ENCODE measurements around the gene FHL1. TPM values are rescaled to one million over a fixed set of nuclear protein-coding genes. Genes with fewer than 3 reads are reported as not detected.

FHL1 gene
- total RNA-seq, 1 experiment from 2014 or later, result not detected

DNA sequence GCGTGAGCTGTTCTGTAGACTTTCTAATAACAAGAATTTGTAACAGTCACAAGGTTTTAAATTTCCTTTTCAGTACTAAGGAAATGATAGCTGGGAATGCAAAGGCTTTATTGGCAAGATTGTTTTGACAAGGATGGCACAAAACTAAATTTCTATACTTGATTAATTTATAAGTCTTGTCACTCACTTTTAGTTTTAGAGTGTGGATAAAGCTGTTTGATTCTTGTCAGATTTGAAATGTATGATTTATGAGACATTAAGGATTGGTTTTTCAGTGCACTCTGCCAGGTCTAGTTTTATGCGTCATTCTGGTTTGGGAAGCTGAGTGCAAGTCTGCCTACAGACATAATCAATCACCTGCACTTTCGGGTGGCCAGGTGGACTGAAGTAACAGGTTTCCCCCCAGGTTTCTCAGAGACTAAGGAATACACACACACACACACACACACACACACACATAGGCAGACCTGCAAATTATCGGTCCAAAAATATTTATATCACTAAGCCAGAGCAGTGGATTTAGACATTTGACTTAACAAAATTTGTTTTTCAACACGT is 9.3 kb downstream of the FHL1 start:
- H3K27ac ChIP-seq (ENCODE audit: low read length), result no peak overlapping the region
- H3K4me2 ChIP-seq (ENCODE audit: low read depth, low read length, poor library complexity, severe bottlenecking), result no peak overlapping the region
- no peaks in the 10 kb centered on the region for H4K20me1 ChIP-seq (ENCODE audit: insufficient read depth, low read depth, low read length)
- H3K9me3 ChIP-seq (ENCODE audit: low read length), result no peaks in the 10 kb centered on the region
- no peaks in the 10 kb centered on the region for H3K36me3 ChIP-seq (ENCODE audit: insufficient read depth, low read length)
- H3K79me2 ChIP-seq (ENCODE audit: low read length), result no peaks in the 10 kb centered on the region
- H3K9ac ChIP-seq (ENCODE audit: low read length), result no peak overlapping the region
- H2AFZ ChIP-seq (ENCODE audit: low read length), result no peak overlapping the region
- DNase-seq, result no peak
- no peaks in the 10 kb centered on the region for H3K27me3 ChIP-seq (ENCODE audit: low read length)
- H3K4me1 ChIP-seq (ENCODE audit: low read length), result peaks cover 10% of the 10 kb centered on the region
- H3K9me2 ChIP-seq (replicated peaks; ENCODE audit: insufficient read depth, low read length), result no peaks in the 10 kb centered on the region
- H3K4me3 ChIP-seq (ENCODE audit: low read length), result no peak overlapping the region

- Histone ChIP-seq H3K27ac (ENCODE audit: low read length) (no peak overlapping the region), H3K4me3 (ENCODE audit: low read length) (no peak overlapping the region), H2AFZ (ENCODE audit: low read length) (no peak overlapping the region), H3K9me3 (ENCODE audit: low read length) (no peaks in the 10 kb centered on the region), H3K4me2 (ENCODE audit: low read depth, low read length, poor library complexity, severe bottlenecking) (no peak overlapping the region), H3K9ac (ENCODE audit: low read length) (no peak overlapping the region), H3K4me1 (ENCODE audit: low read length) (peaks cover 10% of the 10 kb centered on the region), H4K20me1 (ENCODE audit: insufficient read depth, low read depth, low read length) (no peaks in the 10 kb centered on the region), H3K9me2 (replicated peaks; ENCODE audit: insufficient read depth, low read length) (no peaks in the 10 kb centered on the region), H3K79me2 (ENCODE audit: low read length) (no peaks in the 10 kb centered on the region), H3K27me3 (ENCODE audit: low read length) (no peaks in the 10 kb centered on the region), H3K36me3 (ENCODE audit: insufficient read depth, low read length) (no peaks in the 10 kb centered on the region)
- DNase-seq, result peak; percentile 58
Observed at GRCh38 chrX:136157187-136157586, 9.9 kb downstream of the FHL1 start.

- H3K27ac ChIP-seq (ENCODE audit: low read length), result no peak overlapping the region
Observed at GRCh38 chrX:136158685-136159084, 11.4 kb downstream of the FHL1 start.

GRCh38 chrX:136159611-136160025 is 12.3 kb downstream of the FHL1 start:
- Histone ChIP-seq H4K20me1 (ENCODE audit: insufficient read depth, low read depth, low read length) (no peaks in the 10 kb centered on the region), H3K9me2 (replicated peaks; ENCODE audit: insufficient read depth, low read length) (no peaks in the 10 kb centered on the region), H3K4me3 (ENCODE audit: low read length) (no peak overlapping the region), H3K4me2 (ENCODE audit: low read depth, low read length, poor library complexity, severe bottlenecking) (no peak overlapping the region), H3K27me3 (ENCODE audit: low read length) (no peaks in the 10 kb centered on the region), H3K79me2 (ENCODE audit: low read length) (no peaks in the 10 kb centered on the region), H3K9me3 (ENCODE audit: low read length) (no peaks in the 10 kb centered on the region), H3K4me1 (ENCODE audit: low read length) (peaks cover 10% of the 10 kb centered on the region), H3K27ac (ENCODE audit: low read length) (no peak overlapping the region), H2AFZ (ENCODE audit: low read length) (no peak overlapping the region), H3K9ac (ENCODE audit: low read length) (no peak overlapping the region), H3K36me3 (ENCODE audit: insufficient read depth, low read length) (no peaks in the 10 kb centered on the region)
- DNase-seq, result no peak

More at GRCh38 chrX:136158685-136159084, 11.4 kb downstream of the FHL1 start:
- H3K9me3 ChIP-seq (ENCODE audit: low read length), result no peaks in the 10 kb centered on the region
- no peaks in the 10 kb centered on the region for H3K9me2 ChIP-seq (replicated peaks; ENCODE audit: insufficient read depth, low read length)
- no peak overlapping the region for H3K9ac ChIP-seq (ENCODE audit: low read length)
- no peak overlapping the region for H3K4me3 ChIP-seq (ENCODE audit: low read length)
- H3K27me3 ChIP-seq (ENCODE audit: low read length), result no peaks in the 10 kb centered on the region
- no peaks in the 10 kb centered on the region for H3K36me3 ChIP-seq (ENCODE audit: insufficient read depth, low read length)
- no peak overlapping the region for H3K4me2 ChIP-seq (ENCODE audit: low read depth, low read length, poor library complexity, severe bottlenecking)
- DNase-seq, result no peak
- no peaks in the 10 kb centered on the region for H4K20me1 ChIP-seq (ENCODE audit: insufficient read depth, low read depth, low read length)
- H2AFZ ChIP-seq (ENCODE audit: low read length), result no peak overlapping the region
- H3K79me2 ChIP-seq (ENCODE audit: low read length), result no peaks in the 10 kb centered on the region
- H3K4me1 ChIP-seq (ENCODE audit: low read length), result peaks cover 10% of the 10 kb centered on the region

DNA sequence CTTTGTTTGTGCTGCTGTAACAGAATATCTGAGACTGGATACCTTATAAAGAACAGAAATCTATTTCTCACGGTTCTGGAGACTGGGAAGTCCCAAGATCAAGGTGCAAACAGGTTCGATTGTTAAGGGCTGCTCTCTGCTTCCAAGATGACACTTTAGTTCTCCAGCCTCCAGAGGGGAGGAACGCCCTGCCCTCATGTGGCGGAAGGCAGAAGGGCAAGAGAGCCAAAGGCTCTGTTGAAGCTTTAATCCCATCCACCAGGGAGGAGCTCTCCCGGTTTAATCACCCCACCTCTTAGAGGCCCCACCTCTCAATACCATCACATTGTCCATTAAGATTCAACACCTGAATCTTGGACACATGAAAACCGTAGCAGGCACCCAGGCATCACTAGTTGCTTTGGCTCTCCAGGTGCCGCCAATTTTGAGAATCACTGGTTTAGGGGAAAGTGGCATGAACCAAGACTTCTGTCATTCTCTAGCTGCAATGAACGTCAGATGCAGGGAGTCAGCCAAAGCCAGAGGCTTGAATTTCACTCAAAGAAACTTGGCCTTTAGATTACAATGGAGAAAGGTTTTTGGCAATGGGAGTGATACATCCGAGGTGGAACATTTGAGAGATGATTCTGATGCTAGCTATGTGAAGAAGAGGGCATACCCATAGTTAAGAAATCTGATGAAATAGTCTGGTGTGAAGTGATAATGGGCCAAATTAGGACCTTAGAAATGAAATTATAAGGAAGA is 15.7 kb downstream of the FHL1 start:
- peak; percentile 68 for DNase-seq
- Histone ChIP-seq H3K79me2 (ENCODE audit: low read length) (no peaks in the 10 kb centered on the region), H3K4me1 (ENCODE audit: low read length) (no peaks in the 10 kb centered on the region), H3K27ac (ENCODE audit: low read length) (no peak overlapping the region), H3K9me2 (replicated peaks; ENCODE audit: insufficient read depth, low read length) (no peaks in the 10 kb centered on the region), H3K27me3 (ENCODE audit: low read length) (no peaks in the 10 kb centered on the region), H3K36me3 (ENCODE audit: insufficient read depth, low read length) (no peaks in the 10 kb centered on the region), H3K4me3 (ENCODE audit: low read length) (no peak overlapping the region), H2AFZ (ENCODE audit: low read length) (no peak overlapping the region), H4K20me1 (ENCODE audit: insufficient read depth, low read depth, low read length) (no peaks in the 10 kb centered on the region), H3K9ac (ENCODE audit: low read length) (no peak overlapping the region), H3K9me3 (ENCODE audit: low read length) (no peaks in the 10 kb centered on the region), H3K4me2 (ENCODE audit: low read depth, low read length, poor library complexity, severe bottlenecking) (no peak overlapping the region)

GRCh38 chrX:136163689-136164088 is 16.4 kb downstream of the FHL1 start:
- no peak for DNase-seq
- no peak overlapping the region for H3K4me2 ChIP-seq (ENCODE audit: low read depth, low read length, poor library complexity, severe bottlenecking)
- no peaks in the 10 kb centered on the region for H3K9me3 ChIP-seq (ENCODE audit: low read length)
- no peaks in the 10 kb centered on the region for H4K20me1 ChIP-seq (ENCODE audit: insufficient read depth, low read depth, low read length)
- H3K27ac ChIP-seq (ENCODE audit: low read length), result no peak overlapping the region
- no peak overlapping the region for H3K4me3 ChIP-seq (ENCODE audit: low read length)
- no peaks in the 10 kb centered on the region for H3K4me1 ChIP-seq (ENCODE audit: low read length)
- H3K27me3 ChIP-seq (ENCODE audit: low read length), result no peaks in the 10 kb centered on the region
- H3K9ac ChIP-seq (ENCODE audit: low read length), result no peak overlapping the region
- no peaks in the 10 kb centered on the region for H3K36me3 ChIP-seq (ENCODE audit: insufficient read depth, low read length)
- H2AFZ ChIP-seq (ENCODE audit: low read length), result no peak overlapping the region
- H3K79me2 ChIP-seq (ENCODE audit: low read length), result no peaks in the 10 kb centered on the region
- H3K9me2 ChIP-seq (replicated peaks; ENCODE audit: insufficient read depth, low read length), result no peaks in the 10 kb centered on the region

DNA sequence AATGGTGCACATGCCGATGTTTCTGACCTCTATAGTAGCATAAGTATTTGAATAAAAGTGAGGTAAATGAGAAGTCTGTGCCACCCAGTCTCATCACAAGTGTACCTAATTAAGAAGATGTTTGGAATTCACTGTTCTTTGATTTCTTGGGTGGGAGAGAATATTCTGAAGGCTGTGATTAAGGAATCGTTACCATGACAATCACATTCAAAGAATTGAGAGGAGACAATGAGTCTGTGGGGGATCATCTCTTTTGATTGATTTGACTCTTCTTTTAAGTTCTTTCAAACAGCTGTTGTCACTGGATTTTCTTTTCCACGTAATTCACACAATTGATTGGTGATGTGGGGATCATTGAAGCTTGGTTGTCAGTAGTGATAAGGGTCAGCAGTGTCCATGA is 18.1 kb downstream of the FHL1 start:
- no peak overlapping the region for H3K27ac ChIP-seq (ENCODE audit: low read length)
- no peak for DNase-seq
- H2AFZ ChIP-seq (ENCODE audit: low read length), result no peak overlapping the region
- H4K20me1 ChIP-seq (ENCODE audit: insufficient read depth, low read depth, low read length), result no peaks in the 10 kb centered on the region
- H3K79me2 ChIP-seq (ENCODE audit: low read length), result no peaks in the 10 kb centered on the region
- no peaks in the 10 kb centered on the region for H3K9me2 ChIP-seq (replicated peaks; ENCODE audit: insufficient read depth, low read length)
- no peaks in the 10 kb centered on the region for H3K36me3 ChIP-seq (ENCODE audit: insufficient read depth, low read length)
- no peaks in the 10 kb centered on the region for H3K27me3 ChIP-seq (ENCODE audit: low read length)
- no peak overlapping the region for H3K9ac ChIP-seq (ENCODE audit: low read length)
- H3K4me1 ChIP-seq (ENCODE audit: low read length), result no peaks in the 10 kb centered on the region
- H3K9me3 ChIP-seq (ENCODE audit: low read length), result no peaks in the 10 kb centered on the region
- H3K4me2 ChIP-seq (ENCODE audit: low read depth, low read length, poor library complexity, severe bottlenecking), result no peak overlapping the region
- H3K4me3 ChIP-seq (ENCODE audit: low read length), result no peak overlapping the region

- Histone ChIP-seq H3K27ac (ENCODE audit: low read length) (no peak overlapping the region), H3K9me2 (replicated peaks; ENCODE audit: insufficient read depth, low read length) (no peaks in the 10 kb centered on the region), H3K9ac (ENCODE audit: low read length) (no peak overlapping the region), H3K36me3 (ENCODE audit: insufficient read depth, low read length) (no peaks in the 10 kb centered on the region), H2AFZ (ENCODE audit: low read length) (no peak overlapping the region), H4K20me1 (ENCODE audit: insufficient read depth, low read depth, low read length) (no peaks in the 10 kb centered on the region), H3K4me3 (ENCODE audit: low read length) (no peak overlapping the region), H3K27me3 (ENCODE audit: low read length) (no peaks in the 10 kb centered on the region), H3K79me2 (ENCODE audit: low read length) (no peaks in the 10 kb centered on the region), H3K4me2 (ENCODE audit: low read depth, low read length, poor library complexity, severe bottlenecking) (no peak overlapping the region), H3K4me1 (ENCODE audit: low read length) (no peaks in the 10 kb centered on the region), H3K9me3 (ENCODE audit: low read length) (no peaks in the 10 kb centered on the region)
- peak; percentile 42 for DNase-seq
Observed at GRCh38 chrX:136166221-136166855, 19.0 kb downstream of the FHL1 start.
